COLO668 (cell line): ENCODE results near the gene AP1M1.
A peak's percentile ranks its signal among the peaks of the same experiment; 100 is the strongest.

Source experiments
- DNase-seq: peaks from one replicate; lab custom pipeline; 2025; ENCODE audit not compliant: unreplicated experiment; lab: John Stamatoyannopoulos, UW

The AP1M1 gene

DNA sequence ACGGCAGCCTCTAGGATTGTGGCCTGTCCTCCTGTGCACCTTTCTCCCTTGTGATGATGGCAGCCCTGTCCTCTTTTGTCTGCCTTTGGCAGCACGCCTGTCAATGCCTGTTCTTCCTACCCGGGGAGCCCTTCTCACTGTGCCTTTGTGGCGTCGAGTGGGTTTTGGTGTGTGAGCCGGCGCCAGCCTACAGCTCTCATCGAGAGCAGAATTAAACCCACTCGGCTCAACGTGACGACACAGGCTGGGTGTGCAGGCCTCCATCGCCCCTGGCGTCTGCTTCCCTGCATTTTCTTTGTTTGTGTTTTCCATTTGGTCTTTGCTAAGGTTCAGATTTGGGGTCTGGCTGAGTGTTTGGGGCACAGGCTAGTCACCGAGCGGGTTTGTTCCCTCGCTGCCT is 34.4 kb downstream of the AP1M1 start:
- no peak for DNase-seq

DNA sequence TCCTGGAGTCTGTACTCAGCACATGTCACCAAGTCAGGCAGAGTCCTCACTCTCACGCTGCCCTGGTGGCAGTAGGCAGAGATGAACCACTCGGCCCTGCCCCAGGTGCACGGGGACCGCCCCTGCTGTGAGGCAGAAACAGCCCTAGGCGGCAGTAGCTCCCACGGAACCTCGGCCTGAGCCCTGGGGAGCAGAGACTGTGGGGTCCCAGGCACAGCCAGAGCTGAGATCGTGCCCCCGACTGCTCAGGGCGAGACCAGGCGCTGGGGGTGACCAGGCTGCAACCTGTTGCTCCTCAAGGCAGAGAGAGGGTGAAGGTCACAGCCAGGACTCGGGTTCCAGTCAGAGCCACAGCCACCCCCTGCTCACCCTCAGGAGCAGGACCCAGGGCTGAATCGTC is 34.9 kb downstream of the AP1M1 start:
- no peak for DNase-seq

DNA sequence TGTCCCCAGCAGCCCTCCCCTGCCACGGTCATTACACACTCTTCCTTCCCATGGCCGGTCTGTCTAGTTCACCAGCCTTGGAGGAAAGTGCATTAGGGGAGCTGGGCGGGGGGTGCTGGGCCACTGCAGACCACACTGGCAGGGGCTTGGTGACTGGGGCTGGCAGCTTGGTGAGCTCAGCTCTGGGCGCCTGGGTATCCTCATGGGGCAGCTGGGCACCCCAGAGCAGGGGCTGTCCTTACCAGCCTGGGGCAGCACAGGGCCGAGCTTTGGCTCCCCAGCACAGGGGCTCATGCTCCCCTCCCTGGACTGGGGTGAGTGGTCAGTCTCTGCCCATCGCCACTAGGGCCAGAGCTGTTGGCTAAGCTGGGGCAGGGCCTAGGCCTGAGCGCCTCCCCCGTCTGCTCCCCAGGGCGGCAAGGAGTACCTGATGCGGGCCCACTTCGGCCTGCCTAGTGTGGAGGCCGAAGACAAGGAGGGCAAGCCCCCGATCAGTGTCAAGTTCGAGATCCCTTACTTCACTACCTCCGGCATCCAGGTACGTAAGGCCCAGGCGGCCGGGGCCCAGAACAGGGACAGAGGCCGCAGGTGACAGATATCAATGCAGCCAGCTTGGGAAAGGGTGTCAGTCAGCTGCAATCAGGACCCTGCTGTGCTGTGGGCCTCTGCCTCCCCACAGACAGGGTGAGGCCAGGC is 35.5 kb downstream of the AP1M1 start:
- no peak for DNase-seq

DNA sequence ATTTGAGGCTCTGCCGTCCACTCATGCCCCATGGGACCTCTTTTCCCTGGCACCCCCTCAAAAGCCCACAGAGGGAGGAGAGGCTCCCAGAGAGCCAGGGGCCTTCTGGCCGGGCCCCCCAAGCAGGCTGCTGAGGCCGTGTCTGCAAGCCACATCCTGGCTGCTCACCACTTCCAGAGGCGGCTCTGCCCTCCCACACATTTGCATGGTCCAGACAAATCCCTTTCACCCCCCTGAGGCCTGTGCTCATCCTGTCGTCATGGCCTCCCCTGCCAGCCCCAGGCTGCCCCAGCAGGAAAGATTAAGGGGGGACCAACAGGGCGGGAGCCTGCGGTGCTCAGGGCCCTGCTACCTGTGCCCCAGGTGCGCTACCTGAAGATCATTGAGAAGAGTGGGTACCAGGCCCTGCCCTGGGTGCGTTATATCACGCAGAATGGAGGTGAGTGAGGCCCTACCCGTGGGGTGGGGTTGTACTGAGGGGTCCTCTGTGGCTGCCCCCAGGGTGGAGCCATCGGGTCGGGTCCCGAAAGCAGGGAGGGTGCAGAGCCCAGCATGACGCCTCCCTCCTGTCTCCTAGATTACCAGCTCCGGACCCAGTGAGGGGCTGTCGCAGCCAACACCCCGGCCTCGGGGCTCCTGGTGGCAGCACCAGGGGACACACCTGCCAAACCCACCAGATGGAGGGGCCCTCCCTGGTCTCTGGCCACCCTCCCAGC is 36.3 kb downstream of the AP1M1 start:
- no peak for DNase-seq

DNA sequence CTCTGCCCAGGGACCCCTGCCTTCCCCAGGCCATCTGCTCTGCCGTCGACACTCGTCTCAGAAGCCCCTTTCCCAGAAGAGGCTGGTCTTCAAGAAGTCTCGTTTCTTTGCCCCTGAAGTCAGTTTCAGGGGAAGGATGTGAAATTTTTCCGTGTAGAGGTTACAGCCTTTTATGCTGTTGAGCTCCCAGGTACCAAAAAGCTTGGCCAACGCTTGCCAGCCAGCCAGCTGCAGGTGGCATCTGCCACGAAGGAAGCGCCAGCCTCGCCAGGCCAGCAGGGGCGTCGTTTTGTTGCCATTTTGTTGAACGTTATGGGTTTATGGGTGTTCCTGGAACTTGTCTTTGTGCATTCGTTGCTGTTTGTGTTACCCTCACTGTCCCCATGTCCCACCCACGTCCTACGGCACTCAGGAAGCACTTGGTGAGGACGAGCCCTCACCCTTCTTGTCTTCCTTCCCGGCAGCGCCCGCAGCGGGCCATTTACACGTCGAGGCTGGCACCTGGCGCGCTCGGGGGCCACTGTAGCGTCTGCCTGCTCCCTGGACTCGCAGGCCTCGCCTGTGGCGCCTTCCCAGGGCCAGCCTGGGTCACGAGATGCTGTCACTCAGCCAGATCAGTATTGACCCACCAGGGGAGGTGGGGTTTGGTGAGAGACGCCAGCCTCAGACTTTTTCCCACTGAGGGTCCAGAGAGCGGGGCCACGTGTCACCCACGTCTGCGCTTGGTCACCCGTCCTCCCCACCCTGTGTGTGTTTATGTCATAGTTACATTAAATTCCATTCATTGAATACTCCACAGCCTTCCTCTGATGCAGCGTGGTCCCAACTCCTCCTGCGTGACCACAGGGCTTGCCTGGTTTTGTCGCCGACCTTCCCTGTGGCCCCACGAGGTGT is 37.1 kb downstream of the AP1M1 start:
- no peak for DNase-seq

DNA sequence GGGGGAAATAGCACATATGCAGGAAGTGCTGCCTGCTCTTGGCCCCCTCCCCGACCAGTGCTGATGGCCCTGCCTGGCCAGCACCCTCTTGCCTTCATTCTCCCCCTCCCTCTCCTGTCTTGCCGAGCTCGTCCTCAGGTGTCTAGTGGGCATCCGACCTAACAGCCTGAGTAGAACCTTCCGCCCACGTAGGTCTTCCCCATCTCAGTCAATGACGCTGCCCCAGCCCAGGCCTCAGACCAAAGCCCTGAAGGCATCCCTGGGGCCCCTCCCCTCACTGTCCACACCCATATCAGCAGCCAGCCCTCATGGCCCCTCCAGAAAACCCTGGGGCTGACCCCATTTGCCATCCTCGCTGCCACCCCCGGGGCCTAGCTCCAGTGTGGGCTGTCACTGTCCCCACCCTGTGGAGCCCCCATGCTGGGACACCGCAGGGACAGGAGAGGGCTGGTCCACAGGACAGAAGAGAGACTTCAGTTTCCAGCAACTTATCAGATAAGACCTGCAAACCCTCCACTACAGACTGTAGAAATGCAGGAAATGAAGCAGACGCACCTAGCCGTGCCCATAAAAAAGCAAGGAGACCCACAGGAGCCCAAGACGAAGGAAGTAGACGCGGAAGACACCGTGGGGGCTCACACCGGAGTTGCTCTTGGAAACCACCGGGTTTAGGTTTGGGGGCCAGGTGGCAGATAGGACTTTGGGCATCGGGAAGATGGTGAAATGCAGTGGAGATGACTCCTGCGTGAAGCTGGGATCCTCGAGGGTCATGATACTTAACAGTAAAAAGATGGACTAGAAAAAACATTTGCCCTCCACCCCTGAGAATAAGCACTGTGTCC is 38.3 kb downstream of the AP1M1 start:
- DNase-seq: no peak

DNA sequence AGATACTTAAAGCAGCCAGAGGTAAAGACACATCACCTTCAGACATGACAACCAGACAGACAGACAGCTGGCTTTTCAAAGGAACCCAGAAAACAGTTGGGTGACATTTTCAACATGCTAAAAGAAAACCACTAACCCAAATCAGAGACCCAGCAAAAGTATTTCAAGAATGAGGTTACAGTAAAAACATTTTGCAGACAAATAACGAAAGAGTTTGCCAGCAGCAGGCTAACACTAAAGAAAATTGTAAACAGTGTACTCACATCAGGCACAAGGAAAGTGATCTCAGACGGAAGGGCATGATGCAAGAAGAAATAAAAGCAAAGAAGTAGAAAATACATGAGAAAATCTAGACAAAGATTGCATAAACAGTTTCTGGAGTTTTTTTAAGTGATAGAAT is 46.4 kb downstream of the AP1M1 start:
- no peak for DNase-seq

DNA sequence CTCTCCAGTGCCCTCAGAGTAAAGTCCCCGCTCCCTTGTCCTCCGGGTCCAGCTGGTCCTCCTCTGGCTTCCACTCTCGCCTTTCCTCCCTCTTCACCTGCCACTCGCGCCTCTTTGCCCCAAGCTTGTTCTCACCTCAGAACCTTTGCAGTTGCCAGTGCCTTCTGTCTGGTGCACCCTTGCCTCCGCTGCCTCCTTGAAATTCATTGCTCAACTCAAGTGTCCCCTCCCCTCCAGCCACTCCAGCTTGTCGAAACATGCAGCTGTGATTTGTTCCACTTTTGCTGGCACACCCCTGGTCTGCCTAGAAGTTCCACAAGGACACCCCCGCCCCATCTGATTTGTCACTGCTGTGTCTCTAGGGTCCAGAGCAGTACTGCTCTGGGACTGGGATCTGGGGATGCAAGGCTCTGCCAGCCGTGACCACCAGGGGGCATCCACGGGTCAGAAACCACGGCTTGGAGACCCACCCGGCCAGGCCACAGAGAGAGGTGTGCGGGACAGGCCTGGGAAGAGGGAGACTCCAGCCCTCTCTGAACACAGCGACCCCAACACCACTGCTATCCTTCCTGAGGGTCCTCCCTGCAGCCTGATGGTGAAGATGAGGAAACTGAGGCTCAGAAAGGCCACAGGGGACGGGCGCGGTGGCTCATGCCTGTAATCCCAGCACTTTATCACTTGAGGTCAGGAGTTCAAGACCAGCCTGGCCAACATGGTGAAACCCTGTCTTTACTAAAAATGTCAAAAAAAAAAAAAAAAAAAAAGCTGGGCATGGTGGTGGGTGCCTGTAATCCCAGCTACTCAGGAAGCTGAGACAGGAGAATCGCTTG is 49.9 kb downstream of the AP1M1 start:
- DNase-seq: peak; percentile 74

DNA sequence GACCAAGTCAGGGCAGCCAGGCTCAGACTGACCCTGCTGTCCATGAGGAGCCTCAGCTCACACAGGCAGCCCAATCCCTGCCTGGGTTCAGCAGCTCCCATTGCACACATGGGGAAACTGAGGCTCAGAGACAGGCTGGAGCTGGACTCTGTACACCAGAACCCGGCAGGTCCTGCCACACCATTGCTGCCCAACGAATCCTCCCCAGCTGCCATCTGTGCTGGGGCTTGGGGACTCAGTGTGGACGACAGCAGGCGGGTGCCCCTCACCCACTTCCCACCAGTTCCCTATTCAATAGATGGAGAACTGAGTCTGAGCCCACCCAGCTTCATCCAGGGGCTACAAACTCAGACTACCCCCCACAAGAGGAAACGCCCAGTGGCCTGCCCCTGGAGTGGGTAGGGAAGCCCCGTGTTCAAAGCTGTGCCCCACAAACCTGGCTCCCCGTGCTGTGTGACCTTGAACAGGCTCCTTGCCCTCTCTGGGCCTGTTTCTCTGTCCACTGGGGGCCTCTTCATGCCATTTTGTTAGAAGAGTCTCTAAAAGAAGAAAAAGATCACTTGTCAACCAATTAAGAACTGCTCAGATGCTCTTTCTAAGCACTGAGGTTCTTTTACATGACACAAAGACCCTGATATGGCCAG is 50.8 kb downstream of the AP1M1 start:
- DNase-seq: no peak

DNA sequence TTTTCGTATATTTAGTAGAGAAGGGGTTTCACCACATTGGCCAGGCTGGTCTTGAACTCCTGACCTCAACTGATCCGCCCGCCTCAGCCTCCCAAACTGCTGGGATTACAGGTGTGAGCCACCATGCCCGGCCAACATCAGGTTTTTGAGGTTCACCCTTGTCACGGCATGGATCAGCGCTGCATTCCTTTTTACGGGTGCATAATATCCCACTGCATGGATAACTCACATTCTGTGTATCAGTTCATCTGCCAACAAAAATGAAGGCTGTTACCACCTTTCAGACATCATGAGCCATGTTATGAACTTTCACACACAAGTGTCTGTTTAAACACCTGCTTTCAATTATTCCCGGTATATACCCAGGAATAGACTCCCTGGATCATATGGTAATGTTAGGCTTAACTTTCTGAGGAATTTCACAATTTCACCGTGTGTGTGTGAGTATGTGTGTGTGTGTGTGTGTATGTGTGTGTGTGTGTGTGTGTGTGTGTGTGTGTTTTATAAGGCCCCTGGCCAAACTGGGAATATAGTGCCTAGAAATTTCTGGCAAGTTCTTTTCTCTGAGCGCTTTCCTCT is 52.2 kb downstream of the AP1M1 start:
- no peak for DNase-seq

DNA sequence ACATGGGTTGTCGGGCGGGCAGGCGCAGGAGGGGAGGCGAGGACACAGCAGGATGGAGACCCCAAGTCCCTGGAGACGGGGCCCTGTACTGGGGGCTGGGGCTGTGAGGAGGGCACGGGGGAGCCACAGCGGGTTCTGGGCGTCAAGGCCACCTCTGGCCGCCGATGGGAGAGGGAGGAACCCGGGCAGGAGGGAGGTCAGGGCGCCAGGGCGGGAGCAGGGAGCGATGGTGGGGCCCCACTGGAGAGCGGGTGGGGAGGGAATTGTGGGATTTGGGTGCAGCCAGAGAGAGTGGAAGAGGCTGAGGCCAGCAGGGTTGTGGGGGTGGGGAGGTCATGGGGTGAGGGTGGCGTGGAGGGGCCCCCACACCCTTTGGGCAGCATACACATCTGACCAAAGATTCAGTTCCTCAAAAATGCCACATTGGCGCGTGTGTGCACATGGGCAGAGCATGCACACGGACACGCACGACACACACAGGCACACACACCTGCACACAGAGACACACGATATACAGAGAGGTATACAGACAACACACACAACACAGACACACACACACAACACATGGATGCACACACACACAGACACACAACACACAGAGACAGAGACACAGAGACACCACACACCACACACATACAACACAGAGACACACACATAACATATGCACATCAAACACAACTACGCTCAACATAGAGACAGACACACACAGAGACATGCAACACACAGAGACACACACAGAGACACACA is 54.9 kb downstream of the AP1M1 start:
- no peak for DNase-seq

DNA sequence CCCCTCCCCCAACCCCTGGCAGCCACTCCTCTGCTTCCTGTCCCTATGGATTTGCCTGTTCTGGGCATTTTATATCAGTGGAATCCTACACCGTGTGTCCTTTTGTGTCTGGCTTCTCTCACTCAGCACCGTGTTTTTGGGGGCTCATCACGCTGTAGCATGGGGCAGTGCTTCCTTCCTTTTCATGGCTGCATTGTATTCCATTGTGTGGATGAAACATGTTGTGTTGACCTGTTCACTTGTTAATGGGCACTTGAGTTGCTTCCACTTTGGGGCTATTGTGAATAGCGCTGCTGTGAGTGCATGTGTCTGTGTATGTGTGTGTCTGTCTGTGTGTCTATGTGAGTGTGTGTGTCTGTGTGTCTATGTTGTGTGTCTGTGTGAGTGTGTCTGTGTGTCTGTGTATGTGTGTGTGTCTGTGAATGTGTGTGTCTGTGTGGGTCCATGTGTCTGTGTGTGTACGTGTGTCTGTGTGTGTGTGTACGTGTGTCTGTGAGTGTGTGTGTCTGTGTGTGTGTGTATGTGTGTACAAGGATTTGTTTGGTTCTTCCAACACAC is 57.2 kb downstream of the AP1M1 start:
- DNase-seq: no peak

DNA sequence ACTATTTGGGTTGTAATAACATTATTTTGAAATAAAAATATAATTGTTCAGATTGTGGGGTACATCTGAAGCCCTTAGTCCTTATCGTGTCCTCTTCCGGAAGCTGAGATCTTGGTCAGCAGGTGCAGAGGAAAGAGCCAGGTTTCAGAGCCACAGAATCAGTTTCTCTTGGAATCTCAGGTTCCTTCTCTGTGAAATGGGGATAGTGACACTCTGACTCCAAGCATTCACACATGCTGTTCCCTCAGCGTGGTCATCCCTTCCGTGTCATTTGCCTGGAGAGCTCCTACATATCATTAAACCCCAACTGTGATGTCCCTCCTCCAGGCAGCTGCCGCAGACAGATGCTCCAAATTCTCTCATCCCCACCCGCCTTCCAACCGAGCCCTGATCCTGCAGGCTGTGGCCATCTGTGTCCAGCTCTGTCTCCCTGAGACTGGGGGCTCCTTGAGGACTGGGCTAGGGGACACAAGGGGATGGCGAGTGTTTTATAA is 59.8 kb downstream of the AP1M1 start:
- DNase-seq: no peak

DNA sequence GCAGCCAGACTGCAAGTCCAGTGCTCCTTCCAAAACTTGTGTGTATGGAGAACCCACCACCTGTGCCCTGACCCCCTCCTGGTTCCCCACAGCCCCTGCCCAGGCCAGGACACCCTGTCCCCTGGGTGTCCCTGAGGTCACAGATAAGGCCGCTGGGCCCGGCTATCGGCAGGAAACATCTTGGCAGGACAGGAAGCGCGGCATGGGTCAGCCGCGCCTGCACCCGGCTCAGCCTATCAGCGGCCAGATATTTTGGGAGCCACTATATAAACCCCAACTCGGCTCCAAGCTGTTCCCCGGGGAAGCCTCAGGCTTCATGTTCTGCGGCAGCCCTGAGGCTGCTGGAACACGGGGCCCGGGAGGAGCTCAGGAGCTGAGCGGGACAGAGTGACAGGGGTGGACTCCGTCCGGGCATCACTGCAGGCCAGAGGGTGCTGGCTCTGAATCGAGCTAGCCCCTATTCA is 60.8 kb downstream of the AP1M1 start:
- DNase-seq: no peak

DNA sequence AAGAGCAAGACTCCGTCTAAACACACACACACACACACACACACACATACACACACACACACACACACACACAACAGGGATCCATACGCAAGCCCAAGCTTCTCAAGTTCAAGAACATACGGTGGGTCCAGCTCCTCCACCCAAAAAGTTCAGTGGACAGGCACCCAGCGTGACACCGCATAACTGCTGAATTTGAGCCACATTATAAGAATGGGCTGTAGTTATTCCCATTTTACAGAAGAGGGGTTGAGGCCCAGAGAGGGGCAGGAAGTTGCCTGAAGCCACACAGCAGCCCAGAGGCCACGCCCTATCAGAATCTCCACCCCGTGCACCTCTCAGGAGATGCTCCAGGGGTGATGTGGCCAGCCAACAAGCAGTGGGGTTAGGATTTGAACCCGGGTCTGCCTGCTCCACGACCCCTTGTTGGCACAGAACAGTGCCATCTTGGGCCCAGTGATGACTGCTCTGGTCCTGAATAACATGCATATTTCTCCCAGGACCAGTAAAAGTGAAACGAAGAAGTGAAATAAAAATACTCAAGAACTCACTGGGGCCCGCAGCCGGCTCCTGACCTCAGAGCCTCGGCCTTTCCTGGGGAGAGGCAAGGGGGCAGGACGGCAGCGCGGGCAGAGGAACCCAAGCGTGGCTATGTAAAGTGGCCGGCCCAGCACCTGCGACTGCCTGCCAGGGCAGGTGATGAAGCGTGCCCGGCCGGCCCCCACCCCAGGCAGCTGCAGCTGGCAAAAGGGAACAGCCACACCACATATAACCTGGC is 61.9 kb downstream of the AP1M1 start:
- DNase-seq: peak; percentile 84

DNA sequence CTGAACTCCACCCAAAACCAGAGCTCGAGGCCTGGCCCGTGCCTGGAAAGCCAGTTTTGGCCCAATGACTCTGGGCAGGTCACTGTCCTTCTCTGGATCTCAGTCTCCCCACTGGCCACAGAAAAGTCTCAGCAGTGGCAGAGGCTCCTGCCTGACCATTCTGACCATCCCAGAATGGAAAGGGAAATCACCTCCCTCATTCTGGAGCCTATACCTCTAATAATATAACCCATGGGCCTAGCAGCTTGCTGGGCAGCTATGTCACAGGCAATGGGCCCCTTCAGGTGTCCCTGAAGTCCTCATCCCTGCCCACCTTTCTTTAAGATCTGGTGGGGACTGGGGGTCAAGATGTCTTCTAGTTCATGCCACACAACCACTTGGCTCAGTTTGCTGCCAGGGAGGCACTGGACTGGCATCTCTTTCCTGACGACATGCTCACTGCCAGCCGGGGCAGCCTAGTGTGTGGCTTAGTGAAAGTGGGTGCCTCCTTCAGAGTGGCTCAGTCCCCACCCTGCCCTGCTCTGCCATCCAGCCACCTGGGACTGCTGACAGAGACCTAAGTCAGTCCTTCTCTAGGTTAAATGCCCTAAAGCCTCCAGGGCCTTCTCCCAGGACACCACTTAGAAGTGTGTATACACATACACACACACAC is 62.6 kb downstream of the AP1M1 start:
- no peak for DNase-seq

DNA sequence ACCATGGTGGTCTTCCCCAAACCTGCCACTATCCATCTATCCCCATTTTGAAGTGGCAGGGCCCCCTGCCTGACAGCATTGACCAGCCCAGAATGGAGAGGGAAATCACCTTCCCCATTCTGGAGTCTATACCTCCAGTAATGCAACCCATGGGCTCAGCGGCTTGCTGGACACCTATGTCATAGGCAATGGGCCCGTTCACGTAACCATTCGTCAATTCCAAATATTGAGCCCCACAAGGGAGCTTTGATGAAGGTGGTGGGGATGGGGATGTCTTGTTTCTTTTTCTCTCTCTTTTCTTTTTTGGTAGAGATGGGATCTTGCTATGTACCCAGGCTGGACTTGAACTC is 63.1 kb downstream of the AP1M1 start:
- no peak for DNase-seq
